Thoracic aorta (tissue), 2 donors: Measurements from ENCODE around the gene PHC3. TPM values are rescaled to one million over a fixed set of nuclear protein-coding genes. Genes with fewer than 3 reads are reported as not detected.

Source experiments
- ATAC-seq: fragments of 150-250 bp; one replicate; pipeline ENCODE4 v1.8.0; 2017; ENCODE audit warnings: low read depth; ENCODE audit not compliant: insufficient number of reproducible peaks, low FRiP score
- DNase-seq: peaks from one replicate; pipeline ENCODE4 v3.0.0-alpha.2; 2020; ENCODE audit warnings: low spot score
- H3K27ac ChIP-seq, 2 donors: fragments of 200-600 bp; sonication (generic); 1 replicate in 1 of 2; 2 replicates in 1 of 2; pipeline ENCODE4 v1.5.1; 2016; ENCODE audit warnings: mild to moderate bottlenecking in 2 of 2, moderate library complexity in 2 of 2
- H3K27me3 ChIP-seq: fragments of 200-600 bp; sonication (generic); replicated peaks from 2 replicates; pipeline ENCODE4 v1.6.0; 2016; ENCODE audit warnings: mild to moderate bottlenecking; ENCODE audit not compliant: insufficient read depth
- H3K36me3 ChIP-seq: fragments of 200-600 bp; sonication (generic); one replicate; pipeline ENCODE4 v1.5.1; 2016
- H3K4me1 ChIP-seq, 2 donors: fragments of 200-600 bp; sonication (generic); 1 replicate in 1 of 2; 2 replicates in 1 of 2; pipeline versions ENCODE4 v1.5.1 to v1.6.0; 2016; ENCODE audit warnings: low read depth in 2 of 2, mild to moderate bottlenecking in 1 of 2; ENCODE audit not compliant: control insufficient read depth in 1 of 2
- H3K4me3 ChIP-seq: fragments of 200-600 bp; sonication (generic); 2 replicates; pipeline ENCODE4 v1.5.1; 2016; ENCODE audit warnings: mild to moderate bottlenecking
- H3K9me3 ChIP-seq: fragments of 200-600 bp; sonication (generic); 2 replicates; pipeline ENCODE4 v1.5.1; 2016
- CTCF ChIP-seq: fragments of 200-600 bp; sonication (generic); IDR thresholded peaks from one replicate; pipeline ENCODE4 v1.5.1; 2019; ENCODE audit warnings: antibody characterized with exemption
- total RNA-seq, 2 donors: library from RNA; depleted of rRNA; stranded (reverse); fragments of >200 nt; gene quantifications; one replicate each; pipeline versions ENCODE4 v1.1.0 to v1.2.3, GENCODE V29; 2016

The PHC3 gene
- total RNA-seq, 2 donors from 2014 or later: 78.0 to 123 TPM

- TF ChIP-seq CTCF: no peak
- Histone ChIP-seq H3K9me3 (no peaks in the 10 kb centered on the region), H3K4me3 (no peak overlapping the region), H3K27me3 (no peaks in the 10 kb centered on the region), H3K36me3 (peaks cover 47% of the 10 kb centered on the region), H3K27ac (no peak overlapping the region), H3K4me1 (no peaks in the 10 kb centered on the region)
- DNase-seq: no peak
- ATAC-seq: no peak
Observed at GRCh38 chr3:170100944-170101343, 80.6 kb downstream of the PHC3 start.

DNA sequence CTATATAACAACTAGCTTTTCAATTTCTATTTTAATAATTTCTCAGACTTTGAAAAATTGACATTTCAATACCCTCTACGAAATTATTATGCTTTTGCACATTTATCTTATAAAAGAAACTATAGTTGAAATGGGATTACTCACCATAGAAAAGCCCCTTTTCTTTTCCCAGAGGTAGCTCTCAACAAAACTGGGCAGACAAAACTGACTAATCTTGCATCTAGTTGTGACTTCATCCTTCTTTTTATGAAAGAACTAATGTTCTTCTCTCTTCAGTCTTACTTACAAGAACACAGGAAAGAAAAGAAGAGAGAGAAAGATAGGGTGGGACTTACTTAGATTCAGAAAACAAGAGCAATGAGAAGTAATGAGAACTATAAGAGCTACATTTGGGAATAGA is 82.8 kb downstream of the PHC3 start:
- Histone ChIP-seq H3K9me3 (no peaks in the 10 kb centered on the region), H3K4me1 (no peaks in the 10 kb centered on the region), H3K36me3 (peaks cover 62% of the 10 kb centered on the region), H3K27ac (no peak overlapping the region), H3K27me3 (no peaks in the 10 kb centered on the region), H3K4me3 (no peak overlapping the region)
- no peak for DNase-seq
- ATAC-seq: no peak
- no peak for TF ChIP-seq CTCF

GRCh38 chr3:170096342-170096741 is 85.2 kb downstream of the PHC3 start:
- H3K9me3 ChIP-seq: no peaks in the 10 kb centered on the region
- DNase-seq: no peak
- H3K4me1 ChIP-seq: no peaks in the 10 kb centered on the region
- H3K27me3 ChIP-seq: no peaks in the 10 kb centered on the region
- peaks cover 52% of the 10 kb centered on the region for H3K36me3 ChIP-seq
- no peak overlapping the region for H3K4me3 ChIP-seq
- no peak for TF ChIP-seq CTCF
- ATAC-seq: no peak
- H3K27ac ChIP-seq: no peak overlapping the region

GRCh38 chr3:170095771-170096170 is 85.8 kb downstream of the PHC3 start:
- no peak overlapping the region for H3K4me3 ChIP-seq
- no peaks in the 10 kb centered on the region for H3K27me3 ChIP-seq
- DNase-seq (no peak), ATAC-seq (no peak)
- H3K27ac ChIP-seq: no peak overlapping the region
- no peak for TF ChIP-seq CTCF
- H3K36me3 ChIP-seq: peaks cover 52% of the 10 kb centered on the region
- no peaks in the 10 kb centered on the region for H3K9me3 ChIP-seq
- H3K4me1 ChIP-seq: no peaks in the 10 kb centered on the region

DNA sequence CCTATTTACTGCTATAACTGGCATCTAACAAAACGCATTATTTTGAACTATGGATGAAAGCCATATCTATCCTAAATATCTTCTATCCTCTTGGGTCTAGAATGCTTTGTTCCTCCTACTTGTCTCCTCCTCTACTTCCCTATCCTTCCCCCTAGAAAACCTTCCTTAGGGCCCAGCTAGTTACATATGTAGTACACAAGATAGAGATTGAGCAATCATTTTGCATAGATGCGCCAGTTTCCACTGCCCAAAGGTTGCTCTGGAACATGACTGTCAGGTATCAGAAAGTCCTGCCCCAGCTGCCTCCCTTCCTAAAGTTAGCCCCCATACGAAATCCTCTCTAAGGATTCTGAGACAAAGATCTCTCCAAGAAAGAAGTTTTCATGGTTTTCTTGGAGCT is 88.6 kb downstream of the PHC3 start:
- no peaks in the 10 kb centered on the region for H3K27me3 ChIP-seq
- H3K9me3 ChIP-seq: no peaks in the 10 kb centered on the region
- H3K4me3 ChIP-seq: no peak overlapping the region
- TF ChIP-seq CTCF: no peak
- peaks cover 32% of the 10 kb centered on the region for H3K36me3 ChIP-seq
- no peak overlapping the region for H3K27ac ChIP-seq
- no peak for ATAC-seq
- no peak for DNase-seq
- no peaks in the 10 kb centered on the region for H3K4me1 ChIP-seq
